Skin epidermis (tissue), 12 donors: ENCODE results near the gene FHOD1.

Experiments used
- H3K27ac ChIP-seq, 21 experiments: fragments of 200-600 bp; sonication (generic) in 11 of 21; one replicate each; pipeline ENCODE4 v1.5.0; 2020; ENCODE audit warnings: mild to moderate bottlenecking in 3 of 21, inconsistent platforms in 2 of 21, moderate library complexity in 2 of 21
- H3K4me3 ChIP-seq, 7 experiments: fragments of 200-600 bp; sonication (generic) in 2 of 7; one replicate each; pipeline ENCODE4 v1.5.0; 2020; ENCODE audit warnings: inconsistent platforms in 2 of 7, mild to moderate bottlenecking in 2 of 7, moderate library complexity in 1 of 7

FHOD1 gene

GRCh38 chr16:67216612-67217490 lies 30.4 kb downstream of the FHOD1 start:
- no peak overlapping the region for H3K4me3 ChIP-seq

GRCh38 chr16:67215706-67216105 lies 31.6 kb downstream of the FHOD1 start:
- Histone ChIP-seq H3K4me3 (no peak overlapping the region), H3K27ac (peak overlapping the region in 1 of 21 experiments; percentile 7)

More at GRCh38 chr16:67216612-67217490, 30.4 kb downstream of the FHOD1 start:
- H3K27ac ChIP-seq: peak overlapping the region in 13 of 21 experiments; percentile 11 to 76 (median 44)

- H3K4me3 ChIP-seq: no peak overlapping the region
- peak overlapping the region in 7 of 21 experiments; percentile 9 to 62 (median 26) for H3K27ac ChIP-seq
These were observed 33.9 kb downstream of the FHOD1 start for GRCh38 chr16:67213197-67214019.

GRCh38 chr16:67212766-67213165 lies 34.5 kb downstream of the FHOD1 start:
- peak overlapping the region in 6 of 21 experiments; percentile 9 to 62 (median 25) for H3K27ac ChIP-seq

GRCh38 chr16:67211674-67212073 lies 35.6 kb downstream of the FHOD1 start:
- Histone ChIP-seq H3K4me3 (no peak overlapping the region), H3K27ac (no peak overlapping the region)

More at GRCh38 chr16:67212766-67213165, 34.5 kb downstream of the FHOD1 start:
- no peak overlapping the region for H3K4me3 ChIP-seq

GRCh38 chr16:67210069-67210937 lies 37.0 kb downstream of the FHOD1 start:
- H3K4me3 ChIP-seq: no peak overlapping the region
- H3K27ac ChIP-seq: no peak overlapping the region

- Histone ChIP-seq H3K4me3 (no peak overlapping the region), H3K27ac (no peak overlapping the region)
These were observed 37.7 kb downstream of the FHOD1 start for GRCh38 chr16:67209565-67209964.

- Histone ChIP-seq H3K27ac (peak overlapping the region in 1 of 21 experiments; percentile 5), H3K4me3 (no peak overlapping the region)
These were observed 39.0 kb downstream of the FHOD1 start for GRCh38 chr16:67208154-67208896.

- H3K27ac ChIP-seq: peak overlapping the region in 1 of 21 experiments; percentile 7
These were observed 39.8 kb downstream of the FHOD1 start for GRCh38 chr16:67207249-67208091.

GRCh38 chr16:67206838-67207248 lies 40.4 kb downstream of the FHOD1 start:
- no peak overlapping the region for H3K4me3 ChIP-seq
- H3K27ac ChIP-seq: peak overlapping the region in 1 of 21 experiments; percentile 7

More at GRCh38 chr16:67207249-67208091, 39.8 kb downstream of the FHOD1 start:
- no peak overlapping the region for H3K4me3 ChIP-seq

GRCh38 chr16:67206129-67206837 lies 41.0 kb downstream of the FHOD1 start:
- Histone ChIP-seq H3K27ac (no peak overlapping the region), H3K4me3 (no peak overlapping the region)

- no peak overlapping the region for H3K4me3 ChIP-seq
- H3K27ac ChIP-seq: no peak overlapping the region
These were observed 43.2 kb downstream of the FHOD1 start for GRCh38 chr16:67204076-67204475.

- Histone ChIP-seq H3K27ac (no peak overlapping the region), H3K4me3 (no peak overlapping the region)
These were observed 44.3 kb downstream of the FHOD1 start for GRCh38 chr16:67202956-67203493.

GRCh38 chr16:67202426-67202825 lies 44.9 kb downstream of the FHOD1 start:
- Histone ChIP-seq H3K27ac (no peak overlapping the region), H3K4me3 (no peak overlapping the region)

GRCh38 chr16:67201411-67202345 lies 45.6 kb downstream of the FHOD1 start:
- H3K27ac ChIP-seq: no peak overlapping the region
- H3K4me3 ChIP-seq: no peak overlapping the region

GRCh38 chr16:67200491-67200890 lies 46.8 kb downstream of the FHOD1 start:
- no peak overlapping the region for H3K27ac ChIP-seq

More at GRCh38 chr16:67200491-67200890, 46.8 kb downstream of the FHOD1 start:
- H3K4me3 ChIP-seq: no peak overlapping the region
